GM18526 (cell line): ENCODE data around the gene UVRAG.

Experiments used
- POLR2A ChIP-seq: IDR thresholded peaks from 3 replicates; pipeline ENCODE4 v1.6.1; 2011; ENCODE audit not compliant: insufficient read length; ENCODE audit errors: extremely low read depth

Gene UVRAG

GRCh38 chr11:76008474-76008873 is 193.5 kb downstream of the UVRAG start:
- no peak for TF ChIP-seq POLR2A

GRCh38 chr11:76010051-76010450 is 195.0 kb downstream of the UVRAG start:
- no peak for TF ChIP-seq POLR2A

GRCh38 chr11:76013526-76013925 is 198.5 kb downstream of the UVRAG start:
- no peak for TF ChIP-seq POLR2A

- no peak for TF ChIP-seq POLR2A
Observed at GRCh38 chr11:76023236-76024068, 208.4 kb downstream of the UVRAG start.

GRCh38 chr11:76025068-76025467 is 210.1 kb downstream of the UVRAG start:
- TF ChIP-seq POLR2A, result no peak

GRCh38 chr11:76025817-76026216 is 210.8 kb downstream of the UVRAG start:
- no peak for TF ChIP-seq POLR2A

- TF ChIP-seq POLR2A, result no peak
Observed at GRCh38 chr11:76026281-76026680, 211.3 kb downstream of the UVRAG start.

- no peak for TF ChIP-seq POLR2A
Observed at GRCh38 chr11:76026862-76027261, 211.9 kb downstream of the UVRAG start.

GRCh38 chr11:76030286-76030685 is 215.3 kb downstream of the UVRAG start:
- no peak for TF ChIP-seq POLR2A

- TF ChIP-seq POLR2A, result no peak
Observed at GRCh38 chr11:76030968-76031590, 216.1 kb downstream of the UVRAG start.

- TF ChIP-seq POLR2A, result no peak
Observed at GRCh38 chr11:76033699-76034098, 218.7 kb downstream of the UVRAG start.

- no peak for TF ChIP-seq POLR2A
Observed at GRCh38 chr11:76035020-76035419, 220.0 kb downstream of the UVRAG start.

- TF ChIP-seq POLR2A, result no peak
Observed at GRCh38 chr11:76038608-76039007, 223.6 kb downstream of the UVRAG start.

GRCh38 chr11:76041208-76041607 is 226.2 kb downstream of the UVRAG start:
- no peak for TF ChIP-seq POLR2A

GRCh38 chr11:76044750-76045320 is 229.8 kb downstream of the UVRAG start:
- no peak for TF ChIP-seq POLR2A

GRCh38 chr11:76047231-76047630 is 232.2 kb downstream of the UVRAG start:
- TF ChIP-seq POLR2A, result no peak
